ENCODE data around the gene SGMS1. TPM values are rescaled to one million over a fixed set of nuclear protein-coding genes. Genes with fewer than 3 reads are reported as not detected.
"Not testable (repeated sequence)": the region's sequence is repeated elsewhere in the genome, so short reads cannot be mapped to it uniquely, and the experiment has no call there.

The SGMS1 gene
- total RNA-seq, 2 donors from 2014 or later = 67.0 to 68.2 TPM

- Histone ChIP-seq H3K4me3 (no peak overlapping the region), H3K36me3 (no peaks in the 10 kb centered on the region), H3K27ac (no peak overlapping the region), H3K4me1 (replicated peaks) (no peaks in the 10 kb centered on the region), H3K9me3 (no peaks in the 10 kb centered on the region), H3K27me3 (replicated peaks; ENCODE audit: insufficient read depth) (no peaks in the 10 kb centered on the region)
- intact Hi-C loops (cut with DNase I) = no loop called here
- DNase-seq (ENCODE audit: low spot score) = no peak
- WGBS = 59% methylated on average over 1 of the region's 1 CpG
- TF ChIP-seq POLR2AphosphoS5 (IDR thresholded peaks at IDR 0.05) = no peak
- TF ChIP-seq POLR2A (IDR thresholded peaks at IDR 0.05) = no peak
- TF ChIP-seq CTCF (IDR thresholded peaks at IDR 0.05) = no peak
These were observed 169.8 kb downstream of the SGMS1 start for GRCh38 chr10:50453940-50454339.

DNA sequence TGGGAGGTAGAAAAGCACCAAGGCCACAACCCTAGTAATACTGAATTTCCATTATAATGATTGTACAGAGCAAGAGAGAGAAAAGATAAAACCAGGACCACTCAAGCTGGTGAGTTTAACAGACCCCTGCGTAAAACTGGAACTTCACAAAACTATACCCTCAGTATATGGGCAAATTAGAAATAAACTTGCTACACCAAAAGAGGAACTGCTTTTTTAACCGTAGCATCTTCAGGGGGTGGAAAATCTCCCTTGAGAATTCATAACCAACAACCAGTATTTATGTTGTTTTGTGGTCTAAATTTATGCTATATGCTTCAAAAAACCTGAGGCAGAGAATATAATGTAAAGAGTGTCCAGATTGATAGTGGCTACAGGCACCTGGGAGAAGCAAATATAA, 171.2 kb downstream of the SGMS1 start:
- TF ChIP-seq POLR2A (IDR thresholded peaks at IDR 0.05) = no peak
- no peak for TF ChIP-seq POLR2AphosphoS5 (IDR thresholded peaks at IDR 0.05)
- TF ChIP-seq CTCF (IDR thresholded peaks at IDR 0.05) = no peak
- Histone ChIP-seq H3K27me3 (replicated peaks; ENCODE audit: insufficient read depth) (no peaks in the 10 kb centered on the region), H3K27ac (no peak overlapping the region), H3K4me1 (replicated peaks) (no peaks in the 10 kb centered on the region), H3K9me3 (no peaks in the 10 kb centered on the region), H3K36me3 (no peaks in the 10 kb centered on the region), H3K4me3 (no peak overlapping the region)
- intact Hi-C loops (cut with DNase I) = no loop called here
- WGBS = 92% methylated on average over 2 of the region's 2 CpGs
- DNase-seq (ENCODE audit: low spot score) = no peak

GRCh38 chr10:50447691-50448090, 176.1 kb downstream of the SGMS1 start:
- intact Hi-C loops (cut with DNase I) = no loop called here
- H3K9me3 ChIP-seq = no peaks in the 10 kb centered on the region
- no peaks in the 10 kb centered on the region for H3K27me3 ChIP-seq (replicated peaks; ENCODE audit: insufficient read depth)
- H3K4me3 ChIP-seq = no peak overlapping the region
- H3K4me1 ChIP-seq (replicated peaks) = no peaks in the 10 kb centered on the region
- no peak overlapping the region for H3K27ac ChIP-seq
- H3K36me3 ChIP-seq = no peaks in the 10 kb centered on the region
- TF ChIP-seq POLR2A (IDR thresholded peaks at IDR 0.05) (no peak), POLR2AphosphoS5 (IDR thresholded peaks at IDR 0.05) (no peak), CTCF (IDR thresholded peaks at IDR 0.05) (no peak)
- DNase-seq (ENCODE audit: low spot score) = no peak

DNA sequence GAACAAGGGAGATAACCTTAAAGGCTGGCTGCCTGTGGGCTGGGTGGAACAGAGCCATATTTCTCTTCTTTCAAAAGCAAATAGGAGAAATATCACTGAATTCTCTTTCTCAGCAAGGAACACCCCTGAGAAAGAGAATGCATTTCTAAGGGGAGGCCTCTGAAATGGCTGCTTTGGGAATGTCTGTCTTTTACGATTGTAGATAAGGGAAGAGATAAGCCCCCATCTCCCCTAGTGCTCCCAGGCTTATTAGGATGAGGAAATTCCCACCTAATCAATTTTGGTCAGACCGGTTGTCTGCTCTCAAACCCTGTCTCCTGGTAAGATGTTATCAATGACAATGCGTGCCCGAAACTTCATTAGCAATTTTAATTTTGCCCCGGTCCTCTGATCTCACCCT, 178.0 kb downstream of the SGMS1 start:
- H3K9me3 ChIP-seq; H3K27ac ChIP-seq; DNase-seq (ENCODE audit: low spot score); H3K4me1 ChIP-seq (replicated peaks); intact Hi-C loops (cut with DNase I); H3K4me3 ChIP-seq; H3K27me3 ChIP-seq (replicated peaks; ENCODE audit: insufficient read depth); H3K36me3 ChIP-seq: not testable (repeated sequence)
- WGBS = 91% methylated on average over 5 of the region's 5 CpGs

DNA sequence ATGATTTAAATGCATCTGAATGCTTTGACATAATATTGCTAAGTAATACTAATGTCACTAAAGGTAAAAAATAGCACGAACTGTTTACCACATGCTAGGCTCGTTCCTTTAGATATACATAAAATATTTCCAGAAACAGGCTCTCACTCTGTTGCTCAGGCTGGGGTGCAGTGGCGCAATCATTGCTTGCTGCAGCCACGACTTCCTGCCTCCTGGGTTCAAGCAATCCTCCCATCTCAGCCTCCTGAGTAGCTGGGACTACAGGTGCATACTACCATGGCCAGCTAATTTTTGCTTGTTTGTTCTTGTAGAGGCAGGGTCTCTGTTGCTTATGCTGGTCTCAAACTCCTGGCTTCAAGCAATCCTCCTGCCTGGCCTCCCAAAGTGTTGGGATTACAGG, 183.3 kb downstream of the SGMS1 start:
- no peak for DNase-seq (ENCODE audit: low spot score)
- TF ChIP-seq CTCF (IDR thresholded peaks at IDR 0.05) (no peak), POLR2A (IDR thresholded peaks at IDR 0.05) (no peak), POLR2AphosphoS5 (IDR thresholded peaks at IDR 0.05) (no peak)
- H3K4me3 ChIP-seq = no peak overlapping the region
- 88% methylated on average over 4 of the region's 4 CpGs for WGBS
- intact Hi-C loops (cut with DNase I) = no loop called here
- H3K27me3 ChIP-seq (replicated peaks; ENCODE audit: insufficient read depth) = no peaks in the 10 kb centered on the region
- no peaks in the 10 kb centered on the region for H3K36me3 ChIP-seq
- no peaks in the 10 kb centered on the region for H3K9me3 ChIP-seq
- H3K27ac ChIP-seq = no peak overlapping the region
- H3K4me1 ChIP-seq (replicated peaks) = no peaks in the 10 kb centered on the region

Data from prostate gland (tissue), 2 donors.